Parathyroid adenoma (tissue), 2 donors: ENCODE results near the gene CADPS2.

Experiments used
- H2AFZ ChIP-seq: fragments of 300-600 bp; sonication (generic); one replicate; pipeline ENCODE4 v1.7.0; 2017; ENCODE audit warnings: antibody characterized with exemption, mild to moderate bottlenecking
- H3K27ac ChIP-seq: fragments of 300-600 bp; sonication (generic); one replicate; pipeline ENCODE4 v1.7.0; 2017
- H3K27me3 ChIP-seq: fragments of 300-600 bp; sonication (generic); one replicate; pipeline ENCODE4 v1.7.0; 2017; ENCODE audit warnings: low read length; ENCODE audit not compliant: control insufficient read depth, insufficient read depth
- H3K36me3 ChIP-seq: fragments of 300-600 bp; sonication (generic); one replicate; pipeline ENCODE4 v1.7.0; 2017; ENCODE audit warnings: low read length; ENCODE audit not compliant: control insufficient read depth, insufficient read depth
- H3K4me1 ChIP-seq: fragments of 300-600 bp; sonication (generic); one replicate; pipeline ENCODE4 v1.7.0; 2017; ENCODE audit warnings: control low read depth
- H3K4me2 ChIP-seq: fragments of 300-600 bp; sonication (generic); one replicate; pipeline ENCODE4 v1.7.0; 2017; ENCODE audit warnings: low read length
- H3K4me3 ChIP-seq: fragments of 300-600 bp; sonication (generic); one replicate; pipeline ENCODE4 v1.7.0; 2017; ENCODE audit warnings: low read depth, low read length
- H3K79me2 ChIP-seq: fragments of 300-600 bp; sonication (generic); one replicate; pipeline ENCODE4 v1.7.0; 2017; ENCODE audit warnings: control low read depth
- H3K9ac ChIP-seq: fragments of 300-600 bp; sonication (generic); one replicate; pipeline ENCODE4 v1.7.0; 2017; ENCODE audit warnings: mild to moderate bottlenecking
- H3K9me3 ChIP-seq: fragments of 300-600 bp; sonication (generic); one replicate; pipeline ENCODE4 v1.7.0; 2017; ENCODE audit warnings: low read length; ENCODE audit not compliant: control insufficient read depth
- CTCF ChIP-seq: fragments of 300-600 bp; sonication (generic); IDR thresholded peaks from one replicate; pipeline ENCODE4 v1.7.0; 2017; ENCODE audit warnings: antibody characterized with exemption, mild to moderate bottlenecking
- donor health status: primary hyperparathyroidism.

The CADPS2 gene

GRCh38 chr7:122487131-122487530 lies 399.1 kb downstream of the CADPS2 start:
- H3K27me3 ChIP-seq: no peaks in the 10 kb centered on the region

GRCh38 chr7:122485856-122486255 lies 400.4 kb downstream of the CADPS2 start:
- H3K27ac ChIP-seq: no peak overlapping the region
- H2AFZ ChIP-seq: no peak overlapping the region
- no peak for TF ChIP-seq CTCF
- no peaks in the 10 kb centered on the region for H3K27me3 ChIP-seq
- H3K4me2 ChIP-seq: no peak overlapping the region
- no peaks in the 10 kb centered on the region for H3K4me1 ChIP-seq
- H3K4me3 ChIP-seq: no peak overlapping the region
- H3K9me3 ChIP-seq: no peaks in the 10 kb centered on the region
- no peaks in the 10 kb centered on the region for H3K79me2 ChIP-seq
- H3K36me3 ChIP-seq: no peaks in the 10 kb centered on the region
- H3K9ac ChIP-seq: no peak overlapping the region

More at GRCh38 chr7:122487131-122487530, 399.1 kb downstream of the CADPS2 start:
- Histone ChIP-seq H2AFZ (no peak overlapping the region), H3K36me3 (no peaks in the 10 kb centered on the region), H3K4me3 (no peak overlapping the region), H3K9ac (no peak overlapping the region), H3K79me2 (no peaks in the 10 kb centered on the region), H3K27ac (no peak overlapping the region), H3K4me1 (no peaks in the 10 kb centered on the region), H3K9me3 (no peaks in the 10 kb centered on the region), H3K4me2 (no peak overlapping the region)
- TF ChIP-seq CTCF: no peak

GRCh38 chr7:122482212-122482611 lies 404.0 kb downstream of the CADPS2 start:
- no peaks in the 10 kb centered on the region for H3K36me3 ChIP-seq
- no peak overlapping the region for H2AFZ ChIP-seq
- TF ChIP-seq CTCF: no peak
- H3K4me2 ChIP-seq: no peak overlapping the region
- H3K4me1 ChIP-seq: no peaks in the 10 kb centered on the region
- H3K9ac ChIP-seq: no peak overlapping the region
- no peaks in the 10 kb centered on the region for H3K79me2 ChIP-seq
- H3K27ac ChIP-seq: no peak overlapping the region
- no peaks in the 10 kb centered on the region for H3K27me3 ChIP-seq
- no peak overlapping the region for H3K4me3 ChIP-seq
- H3K9me3 ChIP-seq: no peaks in the 10 kb centered on the region

GRCh38 chr7:122470859-122471258 lies 415.4 kb downstream of the CADPS2 start:
- H2AFZ ChIP-seq: no peak overlapping the region
- no peaks in the 10 kb centered on the region for H3K9me3 ChIP-seq
- H3K36me3 ChIP-seq: no peaks in the 10 kb centered on the region
- TF ChIP-seq CTCF: no peak
- no peaks in the 10 kb centered on the region for H3K4me1 ChIP-seq
- no peak overlapping the region for H3K27ac ChIP-seq
- H3K9ac ChIP-seq: no peak overlapping the region
- H3K79me2 ChIP-seq: no peaks in the 10 kb centered on the region
- H3K4me3 ChIP-seq: no peak overlapping the region
- H3K4me2 ChIP-seq: no peak overlapping the region
- no peaks in the 10 kb centered on the region for H3K27me3 ChIP-seq

GRCh38 chr7:122468945-122469344 lies 417.3 kb downstream of the CADPS2 start:
- no peak for TF ChIP-seq CTCF
- Histone ChIP-seq H3K36me3 (no peaks in the 10 kb centered on the region), H3K27ac (no peak overlapping the region), H3K79me2 (no peaks in the 10 kb centered on the region), H3K4me3 (no peak overlapping the region), H3K4me2 (no peak overlapping the region), H3K4me1 (no peaks in the 10 kb centered on the region), H3K9me3 (no peaks in the 10 kb centered on the region), H2AFZ (no peak overlapping the region), H3K27me3 (no peaks in the 10 kb centered on the region), H3K9ac (no peak overlapping the region)
